ENCODE measurements around the gene KIF26B.

GRCh38 chr1:245549996-245550719, 395.4 kb downstream of the KIF26B start:
- TF ChIP-seq CTCF (IDR thresholded peaks at IDR 0.05; ENCODE audit: borderline replicate concordance, extremely low read depth, low read length, poor library complexity, severe bottlenecking) (no peak), EZH2 (IDR thresholded peaks at IDR 0.05; ENCODE audit: borderline replicate concordance, low read depth, low read length, severe bottlenecking) (no peak)

Measured in DND-41 (cell line).